K562 (cell line): Measurements from ENCODE around the gene SLC24A3.

Source experiments
- CREB3 ChIP-seq: fragments of 450-650 bp; conservative IDR thresholded peaks from 2 replicates; pipeline ENCODE4 v1.6.1; 2016; ENCODE audit warnings: missing genetic modification characterization, low read depth, mild to moderate bottlenecking, missing compliant biosample characterization, moderate library complexity
- POLR2AphosphoS2 ChIP-seq: IDR thresholded peaks from 2 replicates; pipeline ENCODE4 v1.6.1; 2012; ENCODE audit warnings: low read length, improper control_type of control experiment
- RBFOX2 ChIP-seq: fragments of 200-400 bp; formaldehyde crosslinking; IDR thresholded peaks from 2 replicates; pipeline ENCODE4 v1.6.1; 2017; ENCODE audit warnings: low read depth, mild to moderate bottlenecking, low read length, moderate library complexity
- ZBTB11 ChIP-seq, 3 experiments: fragments of 200-800 bp in 1 of 3; fragments of 250-450 bp in 1 of 3; fragments of 450-650 bp in 1 of 3; sonication (Bioruptor Pico) in 1 of 3; sonication (Bioruptor generic) in 1 of 3; formaldehyde crosslinking in 1 of 3; IDR thresholded peaks; 2 replicates each; pipeline versions ENCODE4 v1.6.1 to v1.8.0; 2016 to 2022; ENCODE audit warnings: mild to moderate bottlenecking in 2 of 3, missing genetic modification characterization in 2 of 3, missing compliant biosample characterization in 1 of 3, moderate library complexity in 1 of 3
- ZBTB8A ChIP-seq: fragments of 450-650 bp; IDR thresholded peaks from 2 replicates; pipeline ENCODE4 v1.6.1; 2018; ENCODE audit warnings: mild to moderate bottlenecking, moderate library complexity; ENCODE audit not compliant: partially characterized antibody
- ZNF583 ChIP-seq: fragments of 250-450 bp; sonication (Bioruptor Pico); IDR thresholded peaks from 2 replicates; pipeline ENCODE4 v1.4.0; 2020
- TF ChIP-seq, protein P1 (sequence below), 3 experiments: IDR thresholded peaks in 2 of 3; conservative IDR thresholded peaks in 1 of 3; 2 replicates each; pipeline ENCODE4 v1.5.1; 2011 to 2012; ENCODE audit warnings: low read length in 3 of 3, mild to moderate bottlenecking in 3 of 3, control low read depth in 2 of 3, improper control_type of control experiment in 1 of 3, inconsistent platforms in 1 of 3, low read depth in 1 of 3, mixed read lengths in 1 of 3, moderate library complexity in 1 of 3; ENCODE audit not compliant: insufficient read depth in 2 of 3
- TF ChIP-seq, protein P2 (sequence below): sonication (generic); formaldehyde crosslinking; IDR thresholded peaks from 2 replicates; pipeline ENCODE4 v1.8.1; 2023; ENCODE audit warnings: mild to moderate bottlenecking, missing genetic modification reagents

- no peak for TF ChIP-seq ZBTB8A
- TF ChIP-seq RBFOX2: no peak
- TF ChIP-seq, protein P1, sequence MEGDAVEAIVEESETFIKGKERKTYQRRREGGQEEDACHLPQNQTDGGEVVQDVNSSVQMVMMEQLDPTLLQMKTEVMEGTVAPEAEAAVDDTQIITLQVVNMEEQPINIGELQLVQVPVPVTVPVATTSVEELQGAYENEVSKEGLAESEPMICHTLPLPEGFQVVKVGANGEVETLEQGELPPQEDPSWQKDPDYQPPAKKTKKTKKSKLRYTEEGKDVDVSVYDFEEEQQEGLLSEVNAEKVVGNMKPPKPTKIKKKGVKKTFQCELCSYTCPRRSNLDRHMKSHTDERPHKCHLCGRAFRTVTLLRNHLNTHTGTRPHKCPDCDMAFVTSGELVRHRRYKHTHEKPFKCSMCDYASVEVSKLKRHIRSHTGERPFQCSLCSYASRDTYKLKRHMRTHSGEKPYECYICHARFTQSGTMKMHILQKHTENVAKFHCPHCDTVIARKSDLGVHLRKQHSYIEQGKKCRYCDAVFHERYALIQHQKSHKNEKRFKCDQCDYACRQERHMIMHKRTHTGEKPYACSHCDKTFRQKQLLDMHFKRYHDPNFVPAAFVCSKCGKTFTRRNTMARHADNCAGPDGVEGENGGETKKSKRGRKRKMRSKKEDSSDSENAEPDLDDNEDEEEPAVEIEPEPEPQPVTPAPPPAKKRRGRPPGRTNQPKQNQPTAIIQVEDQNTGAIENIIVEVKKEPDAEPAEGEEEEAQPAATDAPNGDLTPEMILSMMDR (IDR thresholded peaks at IDR 0.05 in 2 of 3, conservative IDR thresholded peaks at IDR 0.05 in 1 of 3; ENCODE audit: insufficient read depth in 2 of 3, low read depth in 1 of 3, low read length in 3 of 3): no peak
- TF ChIP-seq ZBTB11 (CRISPR knock-in tag; IDR thresholded peaks at IDR 0.05): no peak
- TF ChIP-seq CREB3 (tag): no peak
- TF ChIP-seq POLR2AphosphoS2: no peak
- TF ChIP-seq, protein P2, sequence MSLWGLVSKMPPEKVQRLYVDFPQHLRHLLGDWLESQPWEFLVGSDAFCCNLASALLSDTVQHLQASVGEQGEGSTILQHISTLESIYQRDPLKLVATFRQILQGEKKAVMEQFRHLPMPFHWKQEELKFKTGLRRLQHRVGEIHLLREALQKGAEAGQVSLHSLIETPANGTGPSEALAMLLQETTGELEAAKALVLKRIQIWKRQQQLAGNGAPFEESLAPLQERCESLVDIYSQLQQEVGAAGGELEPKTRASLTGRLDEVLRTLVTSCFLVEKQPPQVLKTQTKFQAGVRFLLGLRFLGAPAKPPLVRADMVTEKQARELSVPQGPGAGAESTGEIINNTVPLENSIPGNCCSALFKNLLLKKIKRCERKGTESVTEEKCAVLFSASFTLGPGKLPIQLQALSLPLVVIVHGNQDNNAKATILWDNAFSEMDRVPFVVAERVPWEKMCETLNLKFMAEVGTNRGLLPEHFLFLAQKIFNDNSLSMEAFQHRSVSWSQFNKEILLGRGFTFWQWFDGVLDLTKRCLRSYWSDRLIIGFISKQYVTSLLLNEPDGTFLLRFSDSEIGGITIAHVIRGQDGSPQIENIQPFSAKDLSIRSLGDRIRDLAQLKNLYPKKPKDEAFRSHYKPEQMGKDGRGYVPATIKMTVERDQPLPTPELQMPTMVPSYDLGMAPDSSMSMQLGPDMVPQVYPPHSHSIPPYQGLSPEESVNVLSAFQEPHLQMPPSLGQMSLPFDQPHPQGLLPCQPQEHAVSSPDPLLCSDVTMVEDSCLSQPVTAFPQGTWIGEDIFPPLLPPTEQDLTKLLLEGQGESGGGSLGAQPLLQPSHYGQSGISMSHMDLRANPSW (CRISPR knock-in tag): no peak
- no peak for TF ChIP-seq ZNF583 (CRISPR knock-in tag)
These were observed 382.5 kb downstream of the SLC24A3 start for GRCh38 chr20:19594896-19595295.
